Bronchial epithelial cell (primary cell): ENCODE measurements around the gene SSR4. TPM values are rescaled to one million over a fixed set of nuclear protein-coding genes. Genes with fewer than 3 reads are reported as not detected.

ENCODE experiments used
- DNase-seq: peaks from one replicate; pipeline ENCODE4 v3.0.0-alpha.2; 2010; ENCODE audit warnings: low read depth
- FAIRE-seq: peaks from 2 replicates; lab custom pipeline; 2011; peaks lifted over from hg19 to GRCh38; lab: Jason Lieb, UNC
- H3K27me3 ChIP-seq: 2 replicates; pipeline ENCODE4 v1.5.1; 2011; ENCODE audit warnings: low read length; ENCODE audit not compliant: control insufficient read depth, insufficient read depth
- H3K36me3 ChIP-seq: 2 replicates; pipeline ENCODE4 v1.5.1; 2011; ENCODE audit warnings: low read length; ENCODE audit not compliant: control insufficient read depth, insufficient read depth
- H3K4me3 ChIP-seq: 2 replicates; pipeline ENCODE4 v1.5.1; 2011; ENCODE audit warnings: mild to moderate bottlenecking, low read depth, low read length, control low read depth
- total RNA-seq: library from RNA; depleted of rRNA; stranded (reverse); fragments of >200 nt; gene quantifications from 2 replicates; pipeline ENCODE4 v1.2.1, GENCODE V29; 2014
- TF ChIP-seq, protein P1 (sequence below): IDR thresholded peaks from 2 replicates; pipeline ENCODE4 v1.5.1; 2011; ENCODE audit warnings: mild to moderate bottlenecking, moderate library complexity, low read length, control low read depth, inconsistent platforms; ENCODE audit not compliant: insufficient read depth, severe bottlenecking

SSR4 gene
- total RNA-seq, 1 donor from 2014 or later, result 136 TPM

GRCh38 chrX:153792368-153792767 is 2.1 kb upstream of the SSR4 start:
- peak; percentile 13 for FAIRE-seq
- H3K36me3 ChIP-seq, result peaks cover 11% of the 10 kb centered on the region
- no peak overlapping the region for H3K4me3 ChIP-seq
- H3K27me3 ChIP-seq, result no peaks in the 10 kb centered on the region
- TF ChIP-seq, protein P1, sequence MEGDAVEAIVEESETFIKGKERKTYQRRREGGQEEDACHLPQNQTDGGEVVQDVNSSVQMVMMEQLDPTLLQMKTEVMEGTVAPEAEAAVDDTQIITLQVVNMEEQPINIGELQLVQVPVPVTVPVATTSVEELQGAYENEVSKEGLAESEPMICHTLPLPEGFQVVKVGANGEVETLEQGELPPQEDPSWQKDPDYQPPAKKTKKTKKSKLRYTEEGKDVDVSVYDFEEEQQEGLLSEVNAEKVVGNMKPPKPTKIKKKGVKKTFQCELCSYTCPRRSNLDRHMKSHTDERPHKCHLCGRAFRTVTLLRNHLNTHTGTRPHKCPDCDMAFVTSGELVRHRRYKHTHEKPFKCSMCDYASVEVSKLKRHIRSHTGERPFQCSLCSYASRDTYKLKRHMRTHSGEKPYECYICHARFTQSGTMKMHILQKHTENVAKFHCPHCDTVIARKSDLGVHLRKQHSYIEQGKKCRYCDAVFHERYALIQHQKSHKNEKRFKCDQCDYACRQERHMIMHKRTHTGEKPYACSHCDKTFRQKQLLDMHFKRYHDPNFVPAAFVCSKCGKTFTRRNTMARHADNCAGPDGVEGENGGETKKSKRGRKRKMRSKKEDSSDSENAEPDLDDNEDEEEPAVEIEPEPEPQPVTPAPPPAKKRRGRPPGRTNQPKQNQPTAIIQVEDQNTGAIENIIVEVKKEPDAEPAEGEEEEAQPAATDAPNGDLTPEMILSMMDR, result no peak
- no peak for DNase-seq

DNA sequence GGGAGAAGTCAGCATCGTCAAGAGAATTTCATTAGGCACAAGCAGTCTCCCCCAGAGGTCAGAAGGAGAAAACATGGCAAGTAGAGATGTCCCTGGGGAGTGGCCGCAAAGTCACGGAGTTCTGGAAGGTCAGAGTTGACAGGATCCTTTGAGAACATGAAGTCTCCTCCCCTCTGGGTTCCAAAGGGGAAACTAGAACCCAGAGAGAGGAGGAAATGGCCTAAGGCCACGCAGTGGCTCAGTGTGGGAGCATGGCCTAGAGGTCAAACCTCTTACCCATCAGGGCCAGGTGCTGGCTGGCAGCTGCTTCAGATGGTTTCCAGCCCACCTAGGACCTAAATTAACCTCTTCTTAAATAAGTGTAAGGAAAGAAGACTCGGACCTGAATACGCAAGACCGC is 1.2 kb upstream of the SSR4 start:
- TF ChIP-seq, protein P1, result no peak
- Histone ChIP-seq H3K27me3 (no peaks in the 10 kb centered on the region), H3K4me3 (peak overlapping the region; percentile 78), H3K36me3 (peaks cover 12% of the 10 kb centered on the region)
- FAIRE-seq (peak; percentile 28), DNase-seq (no peak)

DNA sequence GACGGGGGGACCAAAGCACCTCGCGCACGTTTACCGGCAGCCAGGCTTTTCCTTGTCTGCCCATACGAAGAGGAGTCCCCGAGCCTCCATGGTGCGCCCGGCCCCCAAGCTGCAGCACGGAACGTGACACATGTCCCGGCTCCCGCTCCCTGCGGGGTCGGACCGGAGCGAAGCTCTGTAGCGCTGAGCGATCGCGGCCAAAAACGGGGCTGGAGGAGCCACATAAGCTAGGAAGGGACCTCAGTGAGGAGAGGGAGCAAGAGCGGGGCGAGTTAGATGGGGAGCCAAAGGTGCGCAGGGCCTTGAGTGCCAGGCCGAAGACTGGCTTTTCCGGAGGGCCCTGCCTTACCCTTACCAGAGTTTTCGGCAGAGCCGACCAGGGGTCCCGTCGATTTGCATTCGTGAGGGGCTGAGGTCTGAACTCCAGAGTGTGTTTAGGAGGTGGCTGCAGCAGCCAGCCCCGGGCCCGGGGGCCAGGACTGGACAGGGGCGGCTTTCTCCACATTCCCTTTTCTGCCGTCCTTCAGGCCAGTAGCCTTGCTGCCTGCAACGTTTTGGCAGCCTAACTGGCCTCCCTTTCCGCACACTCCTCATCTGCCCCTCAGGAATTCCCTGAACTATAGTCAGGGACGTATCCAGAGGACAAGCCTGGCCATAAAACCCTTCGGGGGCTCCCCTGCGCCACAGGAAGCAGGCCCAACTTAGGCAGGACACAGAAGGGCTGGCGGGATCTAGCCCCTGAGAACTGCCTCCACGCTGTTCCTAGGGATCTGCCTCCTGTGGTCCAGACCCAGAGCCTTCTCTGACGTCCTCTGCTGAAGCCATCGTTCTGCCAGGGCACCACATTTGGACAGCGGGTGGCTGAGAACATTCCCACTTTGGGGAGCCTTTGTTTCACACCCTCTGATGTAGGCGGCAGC is 689 bp downstream of the SSR4 start:
- DNase-seq (no peak), FAIRE-seq (no peak)
- peaks cover 7% of the 10 kb centered on the region for H3K36me3 ChIP-seq
- H3K27me3 ChIP-seq, result no peaks in the 10 kb centered on the region
- peak overlapping the region; percentile 78 for H3K4me3 ChIP-seq
- TF ChIP-seq, protein P1, result no peak

DNA sequence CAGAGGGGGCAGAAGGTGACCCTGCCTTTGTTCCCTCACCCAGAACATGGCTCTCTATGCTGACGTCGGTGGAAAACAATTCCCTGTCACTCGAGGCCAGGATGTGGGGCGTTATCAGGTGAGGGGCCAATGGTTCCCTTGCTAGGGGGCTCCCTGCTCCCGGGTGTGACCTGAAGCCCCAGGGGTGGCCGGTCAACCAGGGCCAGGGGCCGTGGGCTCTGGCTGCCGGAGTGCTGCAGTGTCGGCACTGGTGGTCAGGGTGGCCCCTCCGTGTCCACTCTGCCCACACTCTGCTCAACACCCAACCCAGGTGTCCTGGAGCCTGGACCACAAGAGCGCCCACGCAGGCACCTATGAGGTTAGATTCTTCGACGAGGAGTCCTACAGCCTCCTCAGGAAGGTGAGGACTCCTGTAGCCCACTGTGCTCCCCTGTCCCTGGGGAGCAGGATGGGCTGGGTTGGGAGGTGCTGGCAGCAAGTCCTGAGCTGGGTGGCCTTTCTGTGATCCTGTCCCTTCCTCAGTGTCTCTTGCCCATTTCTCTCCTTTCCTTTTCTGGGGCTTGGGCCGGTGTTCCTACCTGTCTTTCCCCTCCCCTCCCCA is 3.0 kb downstream of the SSR4 start:
- FAIRE-seq (no peak), DNase-seq (no peak)
- Histone ChIP-seq H3K27me3 (peaks cover 1% of the 10 kb centered on the region), H3K36me3 (peaks cover 5% of the 10 kb centered on the region), H3K4me3 (no peak overlapping the region)
- TF ChIP-seq, protein P1, result no peak

DNA sequence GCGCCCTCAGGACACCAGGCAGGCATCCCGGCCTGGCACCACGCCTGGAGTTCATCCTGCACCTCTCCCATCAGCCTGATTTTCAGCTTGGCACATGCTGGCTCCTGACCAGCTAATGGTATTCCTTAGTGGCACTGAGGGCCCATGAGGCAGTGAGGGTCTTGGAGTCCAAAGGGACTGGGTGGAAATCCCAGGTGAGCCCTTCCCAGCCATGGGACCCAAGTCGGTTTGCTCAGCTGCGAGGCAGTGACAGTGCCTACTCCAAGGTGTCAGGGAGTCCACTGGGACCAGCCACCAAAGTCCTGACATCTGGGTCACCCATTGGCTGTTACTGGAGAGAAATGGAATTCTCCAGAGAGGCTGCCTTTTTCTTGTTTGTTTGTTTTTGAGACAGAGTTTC is 4.9 kb downstream of the SSR4 start:
- peaks cover 1% of the 10 kb centered on the region for H3K27me3 ChIP-seq
- DNase-seq, result no peak
- no peak overlapping the region for H3K4me3 ChIP-seq
- no peak for FAIRE-seq
- peaks cover 5% of the 10 kb centered on the region for H3K36me3 ChIP-seq
- TF ChIP-seq, protein P1, result no peak
